GM11168 (cell line): ENCODE measurements around the gene MTOR.
"Not testable (repeated sequence)": the region's sequence is repeated elsewhere in the genome, so short reads cannot be mapped to it uniquely, and the experiment has no call there.

Source experiments
- in situ Hi-C: fragments of 300-500 bp; cut with MboI; formaldehyde crosslinking; loops from one replicate; pipeline ENCODE4 v1.12.0; 2022; ENCODE audit warnings: low sequenced_read_pairs; ENCODE audit not compliant: unreplicated experiment

MTOR gene

GRCh38 chr1:11281518-11282331, 19.4 kb upstream of the MTOR start:
- in situ Hi-C loops = no loop called here

- in situ Hi-C loops = no loop called here
These were observed 18.5 kb upstream of the MTOR start for GRCh38 chr1:11280719-11281376.

GRCh38 chr1:11279630-11280029, 17.3 kb upstream of the MTOR start:
- in situ Hi-C loops = no loop called here

- in situ Hi-C loops = no loop called here
These were observed 16.8 kb upstream of the MTOR start for GRCh38 chr1:11279152-11279551.

- in situ Hi-C loops = no loop called here
These were observed 11.4 kb upstream of the MTOR start for GRCh38 chr1:11273595-11274234.

GRCh38 chr1:11272832-11273594, 10.7 kb upstream of the MTOR start, which contains the start of gene UBIAD1:
TSS of gene UBIAD1 (plus strand) at chr1:11273198. CDS start at chr1:11273532, 334 bp downstream.
- in situ Hi-C loops = no loop called here

- in situ Hi-C loops = no loop called here
These were observed 10.1 kb upstream of the MTOR start for GRCh38 chr1:11272544-11272831.

GRCh38 chr1:11267350-11268337, 5.3 kb upstream of the MTOR start:
- in situ Hi-C loops = not testable (repeated sequence)

GRCh38 chr1:11266268-11267074, 4.1 kb upstream of the MTOR start:
- in situ Hi-C loops = no loop called here

GRCh38 chr1:11256299-11256698, 6.1 kb downstream of the MTOR start:
- in situ Hi-C loops = no loop called here

- in situ Hi-C loops = no loop called here
These were observed 9.1 kb downstream of the MTOR start for GRCh38 chr1:11253226-11253625.

GRCh38 chr1:11252538-11252937, 9.8 kb downstream of the MTOR start:
- in situ Hi-C loops = no loop called here

- in situ Hi-C loops = no loop called here
These were observed 14.2 kb downstream of the MTOR start for GRCh38 chr1:11248169-11248568.

GRCh38 chr1:11245904-11246719, 16.2 kb downstream of the MTOR start:
- in situ Hi-C loops = no loop called here

GRCh38 chr1:11245248-11245647, 17.1 kb downstream of the MTOR start:
- in situ Hi-C loops = no loop called here

- in situ Hi-C loops = no loop called here
These were observed 24.0 kb downstream of the MTOR start for GRCh38 chr1:11238311-11238710.

GRCh38 chr1:11237356-11237755, 25.0 kb downstream of the MTOR start:
- in situ Hi-C loops = no loop called here

GRCh38 chr1:11233208-11233607, 29.1 kb downstream of the MTOR start:
- in situ Hi-C loops = no loop called here
